Trophoblast cell (in vitro differentiated cells and primary cell): ENCODE results near the gene DTNA.

Source experiments
- DNase-seq, 2 donors: peaks; one replicate each; pipeline ENCODE4 v3.0.0-alpha.2; 2016
- H2AFZ ChIP-seq: 2 replicates; pipeline ENCODE4 v1.6.1; 2013; ENCODE audit warnings: low read length, moderate library complexity, mild to moderate bottlenecking; ENCODE audit not compliant: insufficient read depth, poor library complexity
- H2AK5ac ChIP-seq: 2 replicates; pipeline ENCODE4 v1.6.1; 2013; ENCODE audit warnings: mild to moderate bottlenecking, low read length
- H2BK120ac ChIP-seq: 2 replicates; pipeline ENCODE4 v1.6.1; 2013; ENCODE audit warnings: low read length, mild to moderate bottlenecking, moderate library complexity; ENCODE audit not compliant: insufficient read depth, poor library complexity
- H2BK12ac ChIP-seq: 2 replicates; pipeline ENCODE4 v1.6.1; 2013; ENCODE audit warnings: mild to moderate bottlenecking, low read length, moderate library complexity
- H2BK5ac ChIP-seq: 2 replicates; pipeline ENCODE4 v1.6.1; 2013; ENCODE audit warnings: low read length, low read depth, moderate library complexity, mild to moderate bottlenecking; ENCODE audit not compliant: poor library complexity
- H3K14ac ChIP-seq: 2 replicates; pipeline ENCODE4 v1.6.1; 2013; ENCODE audit warnings: mild to moderate bottlenecking, low read length
- H3K18ac ChIP-seq: 2 replicates; pipeline ENCODE4 v1.6.1; 2013; ENCODE audit warnings: mild to moderate bottlenecking, low read length
- H3K23ac ChIP-seq: 2 replicates; pipeline ENCODE4 v1.6.1; 2013; ENCODE audit warnings: low read length
- H3K27ac ChIP-seq: 2 replicates; pipeline ENCODE4 v1.5.1; 2013; ENCODE audit warnings: low read depth, mild to moderate bottlenecking, inconsistent platforms, low read length, moderate library complexity
- H3K27me3 ChIP-seq: 2 replicates; pipeline ENCODE4 v1.6.1; 2013; ENCODE audit warnings: inconsistent platforms, mild to moderate bottlenecking, low read length, moderate library complexity; ENCODE audit not compliant: insufficient read depth
- H3K36me3 ChIP-seq, 2 experiments: 1 replicate in 1 of 2; 2 replicates in 1 of 2; pipeline ENCODE4 v1.6.1; 2013; ENCODE audit warnings: low read length in 2 of 2, mild to moderate bottlenecking in 2 of 2, moderate library complexity in 1 of 2; ENCODE audit not compliant: insufficient read depth in 2 of 2, control insufficient read depth in 1 of 2
- H3K4ac ChIP-seq: 2 replicates; pipeline ENCODE4 v1.6.1; 2013; ENCODE audit warnings: low read depth, mild to moderate bottlenecking, low read length, moderate library complexity
- H3K4me1 ChIP-seq, 2 experiments: 1 replicate in 1 of 2; 2 replicates in 1 of 2; pipeline ENCODE4 v1.6.1; 2013; ENCODE audit warnings: low read length in 2 of 2, mild to moderate bottlenecking in 2 of 2, moderate library complexity in 1 of 2; ENCODE audit not compliant: insufficient read depth in 2 of 2, control insufficient read depth in 1 of 2
- H3K4me2 ChIP-seq: 2 replicates; pipeline ENCODE4 v1.6.1; 2013; ENCODE audit warnings: inconsistent platforms, mild to moderate bottlenecking, low read length, moderate library complexity
- H3K4me3 ChIP-seq: 2 replicates; pipeline ENCODE4 v1.5.1; 2013; ENCODE audit warnings: mild to moderate bottlenecking, low read depth, low read length, inconsistent platforms
- H3K79me1 ChIP-seq: one replicate; pipeline ENCODE4 v1.6.1; 2013; ENCODE audit warnings: low read length
- H3K79me2 ChIP-seq: 2 replicates; pipeline ENCODE4 v1.6.1; 2013; ENCODE audit warnings: low read length, mild to moderate bottlenecking; ENCODE audit not compliant: control insufficient read depth, insufficient read depth, poor library complexity
- H3K9ac ChIP-seq: 2 replicates; pipeline ENCODE4 v1.6.1; 2013; ENCODE audit warnings: mild to moderate bottlenecking, low read length
- H3K9me3 ChIP-seq: 2 replicates; pipeline ENCODE4 v1.6.1; 2013; ENCODE audit warnings: low read depth, mild to moderate bottlenecking, control low read depth, inconsistent platforms, low read length; ENCODE audit not compliant: insufficient read depth
- H4K12ac ChIP-seq: 2 replicates; pipeline ENCODE4 v1.6.1; 2013; ENCODE audit warnings: low read depth, mild to moderate bottlenecking, low read length, moderate library complexity
- H4K8ac ChIP-seq: 2 replicates; pipeline ENCODE4 v1.6.1; 2013; ENCODE audit warnings: low read depth, mild to moderate bottlenecking, low read length, moderate library complexity
- H4K91ac ChIP-seq: one replicate; pipeline ENCODE4 v1.6.1; 2013; ENCODE audit warnings: low read depth, mild to moderate bottlenecking, low read length, moderate library complexity
- WGBS: extraction: QIAGEN DNeasy Blood & Tissue Kit; methylation state at CpG from one replicate; pipeline ENCODE4 v1.1.7; 2013; ENCODE audit warnings: missing lambda C conversion rate; ENCODE audit not compliant: insufficient read length, insufficient coverage; ENCODE audit errors: extremely low coverage; 5-methylcytosine and 5-hydroxymethylcytosine counted together

DTNA gene

GRCh38 chr18:34818064-34818463 is 108.0 kb downstream of the DTNA start:
- Histone ChIP-seq H2BK5ac (no peak overlapping the region), H2AK5ac (no peak overlapping the region), H3K27me3 (no peaks in the 10 kb centered on the region), H3K14ac (no peak overlapping the region), H3K79me2 (no peaks in the 10 kb centered on the region), H3K36me3 (no peaks in the 10 kb centered on the region), H3K4me3 (no peak overlapping the region), H2BK12ac (no peak overlapping the region), H2AFZ (no peak overlapping the region), H4K8ac (no peak overlapping the region), H3K4me1 (no peaks in the 10 kb centered on the region), H3K27ac (no peak overlapping the region), H3K4ac (no peak overlapping the region), H4K12ac (no peak overlapping the region), H3K4me2 (no peak overlapping the region), H3K18ac (no peak overlapping the region), H3K9ac (no peak overlapping the region), H3K9me3 (no peaks in the 10 kb centered on the region), H3K79me1 (no peaks in the 10 kb centered on the region), H4K91ac (no peak overlapping the region), H2BK120ac (no peak overlapping the region), H3K23ac (no peak overlapping the region)
- no peak for DNase-seq
- WGBS, result no CpG with 5 or more reads among the region's 5 CpGs

- no peak overlapping the region for H2AFZ ChIP-seq
- no peaks in the 10 kb centered on the region for H3K9me3 ChIP-seq
- no peak overlapping the region for H3K27ac ChIP-seq
- no peak overlapping the region for H2BK12ac ChIP-seq
- H3K79me1 ChIP-seq, result no peaks in the 10 kb centered on the region
- H3K23ac ChIP-seq, result no peak overlapping the region
- no peak overlapping the region for H3K18ac ChIP-seq
- no peaks in the 10 kb centered on the region for H3K79me2 ChIP-seq
- no peak overlapping the region for H3K14ac ChIP-seq
- no peak overlapping the region for H3K4ac ChIP-seq
- no peak overlapping the region for H3K4me2 ChIP-seq
- H4K12ac ChIP-seq, result no peak overlapping the region
- H3K9ac ChIP-seq, result no peak overlapping the region
- no CpG with 5 or more reads among the region's 7 CpGs for WGBS
- no peaks in the 10 kb centered on the region for H3K27me3 ChIP-seq
- H4K91ac ChIP-seq, result no peak overlapping the region
- H3K4me1 ChIP-seq, result no peaks in the 10 kb centered on the region
- no peak overlapping the region for H2AK5ac ChIP-seq
- H2BK120ac ChIP-seq, result no peak overlapping the region
- H4K8ac ChIP-seq, result no peak overlapping the region
- DNase-seq, result no peak
- no peak overlapping the region for H2BK5ac ChIP-seq
- no peaks in the 10 kb centered on the region for H3K36me3 ChIP-seq
- H3K4me3 ChIP-seq, result no peak overlapping the region
Observed at GRCh38 chr18:34820360-34821065, 110.4 kb downstream of the DTNA start.

GRCh38 chr18:34821669-34822210 is 111.6 kb downstream of the DTNA start:
- Histone ChIP-seq H3K9ac (no peak overlapping the region), H3K4me1 (no peaks in the 10 kb centered on the region), H3K27ac (no peak overlapping the region), H3K9me3 (no peaks in the 10 kb centered on the region), H3K4me2 (no peak overlapping the region), H3K79me1 (no peaks in the 10 kb centered on the region), H3K18ac (no peak overlapping the region), H3K14ac (no peak overlapping the region), H2AK5ac (no peak overlapping the region), H3K36me3 (no peaks in the 10 kb centered on the region), H2BK12ac (no peak overlapping the region), H2BK120ac (no peak overlapping the region), H3K4ac (no peak overlapping the region), H4K8ac (no peak overlapping the region), H2BK5ac (no peak overlapping the region), H4K12ac (no peak overlapping the region), H4K91ac (no peak overlapping the region), H3K23ac (no peak overlapping the region), H2AFZ (no peak overlapping the region), H3K79me2 (no peaks in the 10 kb centered on the region), H3K27me3 (no peaks in the 10 kb centered on the region), H3K4me3 (no peak overlapping the region)
- DNase-seq, result no peak
- WGBS, result no CpG with 5 or more reads among the region's 6 CpGs

GRCh38 chr18:34828093-34828492 is 118.0 kb downstream of the DTNA start:
- no peak overlapping the region for H3K4ac ChIP-seq
- no peak overlapping the region for H4K8ac ChIP-seq
- no peak overlapping the region for H2BK120ac ChIP-seq
- H2AFZ ChIP-seq, result no peak overlapping the region
- H3K27me3 ChIP-seq, result no peaks in the 10 kb centered on the region
- H2BK5ac ChIP-seq, result no peak overlapping the region
- H3K23ac ChIP-seq, result no peak overlapping the region
- no peak overlapping the region for H2BK12ac ChIP-seq
- H3K36me3 ChIP-seq, result no peaks in the 10 kb centered on the region
- no peaks in the 10 kb centered on the region for H3K4me1 ChIP-seq
- H3K18ac ChIP-seq, result no peak overlapping the region
- no peak overlapping the region for H3K27ac ChIP-seq
- H3K14ac ChIP-seq, result no peak overlapping the region
- H4K12ac ChIP-seq, result no peak overlapping the region
- H3K4me3 ChIP-seq, result no peak overlapping the region
- H3K79me1 ChIP-seq, result no peaks in the 10 kb centered on the region
- no peaks in the 10 kb centered on the region for H3K9me3 ChIP-seq
- H4K91ac ChIP-seq, result no peak overlapping the region
- no CpG with 5 or more reads among the region's 2 CpGs for WGBS
- H3K4me2 ChIP-seq, result no peak overlapping the region
- H3K9ac ChIP-seq, result no peak overlapping the region
- H3K79me2 ChIP-seq, result no peaks in the 10 kb centered on the region
- no peak overlapping the region for H2AK5ac ChIP-seq
- DNase-seq, result no peak
